ENCODE measurements around the gene MXRA7.

Gene MXRA7

DNA sequence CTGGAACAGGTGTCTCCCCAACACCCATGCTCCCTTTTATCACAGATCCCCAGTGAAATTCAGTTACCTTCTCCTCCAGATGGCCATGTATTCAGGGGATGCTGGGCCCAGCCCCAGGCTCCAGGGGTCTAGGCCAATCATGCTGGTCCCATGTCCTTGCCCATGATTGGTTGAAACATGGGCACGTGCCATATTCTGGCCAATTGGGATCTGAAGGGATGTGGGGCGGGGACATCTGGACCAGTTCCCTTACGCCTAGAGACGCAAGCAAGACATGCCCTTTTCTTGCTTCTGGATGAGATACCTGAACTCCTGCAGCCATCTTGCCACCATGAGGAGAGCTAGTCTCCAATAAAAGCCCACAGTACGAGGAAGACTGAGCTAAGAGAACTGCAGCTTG lies 36.2 kb downstream of the MXRA7 start:
- DNase-seq = no peak

DNA sequence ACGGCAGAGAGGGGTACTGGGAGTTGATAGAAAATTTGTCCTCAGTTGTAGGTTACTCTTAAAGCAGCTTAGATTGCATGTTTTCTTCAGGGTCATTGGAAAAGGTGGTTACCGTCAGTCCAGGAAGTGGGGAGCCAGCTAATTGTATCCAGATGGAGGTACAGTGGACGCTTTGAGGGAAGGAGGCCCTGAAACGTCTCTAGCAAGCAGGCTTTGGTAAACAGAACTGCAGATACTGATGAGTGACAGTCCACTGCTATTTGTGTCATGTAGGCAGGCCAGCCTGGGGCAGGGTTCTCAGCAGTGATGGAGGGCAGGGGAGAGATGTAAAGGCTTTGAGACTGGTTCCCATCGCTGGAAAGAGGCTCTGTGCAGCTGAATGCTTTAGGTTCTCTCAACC lies 37.0 kb downstream of the MXRA7 start:
- DNase-seq = no peak

DNA sequence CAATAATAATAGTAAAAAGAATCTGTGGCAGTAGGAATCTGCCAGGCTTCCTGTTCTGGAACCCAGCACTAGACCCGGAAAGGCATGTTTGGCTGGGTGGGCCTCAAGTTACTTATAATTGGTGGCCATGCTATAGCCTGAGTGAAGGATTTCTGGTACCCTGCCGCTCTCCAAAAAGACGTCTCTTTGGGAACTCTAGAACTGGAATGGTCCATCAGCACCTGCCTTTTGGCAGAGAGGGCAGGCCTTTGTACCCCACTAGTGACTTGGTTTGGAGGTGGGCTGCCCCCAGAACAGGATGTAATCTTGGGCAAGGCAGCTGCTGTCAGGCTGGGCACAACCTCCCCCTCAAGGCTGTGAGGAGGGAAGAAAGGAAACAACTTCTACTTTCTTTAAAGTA lies 37.9 kb downstream of the MXRA7 start:
- no peak for DNase-seq

DNA sequence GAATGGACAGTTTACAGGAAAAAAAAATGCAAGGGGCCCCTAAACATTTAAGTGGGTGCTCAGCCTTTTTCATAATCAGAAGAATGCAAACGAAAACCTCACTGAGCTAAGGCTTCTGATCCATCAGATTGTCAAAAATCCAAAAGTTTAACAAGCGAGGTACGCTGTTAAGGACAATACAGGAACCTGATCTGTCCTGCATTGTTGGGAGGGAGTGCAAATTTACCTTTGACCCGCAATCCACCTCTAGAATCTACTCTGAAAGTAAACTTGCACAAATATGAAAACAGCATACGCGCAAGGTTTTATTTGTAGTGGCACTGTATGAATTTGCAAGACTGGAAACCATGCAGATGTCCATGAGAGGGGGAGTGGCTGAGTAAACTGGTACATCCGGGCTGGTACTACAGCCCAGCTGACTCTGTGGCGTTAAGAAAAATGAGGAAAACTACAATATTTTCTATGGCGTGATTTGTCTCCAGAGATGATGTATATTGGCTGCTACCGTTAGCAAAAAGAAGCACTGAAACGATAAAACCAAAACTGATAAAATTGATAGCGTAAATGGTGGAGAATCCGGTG lies 38.4 kb downstream of the MXRA7 start:
- DNase-seq = no peak

DNA sequence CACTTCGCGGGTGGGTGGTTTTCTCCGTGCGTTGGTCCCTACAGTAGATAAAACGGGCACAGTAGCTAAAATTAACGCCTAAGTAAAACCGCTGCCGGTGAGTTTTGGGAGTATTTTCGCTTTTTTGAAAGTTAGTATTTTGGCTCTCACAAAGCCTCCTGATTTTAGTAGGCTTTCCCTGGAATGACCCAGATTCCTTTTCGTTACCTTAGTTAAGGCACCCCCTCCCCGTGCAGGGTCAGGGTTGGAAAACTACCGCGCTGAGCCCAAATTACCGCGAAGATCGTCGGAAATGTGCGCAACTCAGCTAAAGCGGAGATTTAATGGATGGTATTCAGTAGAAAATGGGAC lies 38.9 kb downstream of the MXRA7 start:
- no peak for DNase-seq

DNA sequence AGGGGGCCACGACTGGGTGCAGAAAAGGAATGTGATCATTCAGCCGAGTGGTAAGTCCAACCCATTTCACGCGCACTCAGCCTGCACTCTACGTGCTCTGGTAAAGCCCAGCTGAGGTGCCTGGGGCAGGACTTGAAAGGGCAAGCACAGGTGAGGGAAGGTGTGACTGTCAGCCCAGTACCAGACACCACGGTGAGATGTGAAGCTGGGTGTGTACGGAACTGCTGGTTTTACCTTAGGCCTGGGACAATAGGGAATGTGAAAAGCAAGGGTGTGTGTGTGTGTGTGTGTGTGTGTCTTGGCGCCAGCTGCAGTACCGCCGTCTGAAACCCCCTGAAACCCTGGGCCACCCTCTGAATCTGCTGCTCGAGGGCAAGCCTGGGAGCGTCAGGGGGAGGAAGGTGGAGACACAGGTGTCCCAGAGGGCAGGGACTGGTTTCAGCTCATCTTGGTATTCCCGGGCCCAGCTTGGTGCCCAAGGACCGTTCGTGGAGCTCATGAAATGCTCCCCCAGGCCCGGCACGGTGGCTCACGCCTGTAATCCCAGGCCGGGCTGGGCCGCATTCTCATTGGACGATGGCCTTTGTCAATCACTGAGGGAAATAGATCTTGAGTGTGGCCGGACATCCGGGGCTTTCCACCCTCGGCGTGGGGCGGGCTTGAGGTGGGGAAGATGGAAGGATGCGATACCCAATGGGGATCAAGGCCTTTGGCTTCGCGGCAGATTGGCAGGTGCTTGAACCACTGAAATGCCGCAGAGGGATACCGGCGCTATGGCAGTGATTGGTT lies 39.4 kb downstream of the MXRA7 start:
- peak; percentile 99 for DNase-seq

GRCh38 chr17:76670718-76671122 lies 40.0 kb downstream of the MXRA7 start:
- DNase-seq = no peak

GRCh38 chr17:76670020-76670717 lies 40.6 kb downstream of the MXRA7 start:
- no peak for DNase-seq

- no peak for DNase-seq
Observed at GRCh38 chr17:76667786-76668453, 42.8 kb downstream of the MXRA7 start.

DNA sequence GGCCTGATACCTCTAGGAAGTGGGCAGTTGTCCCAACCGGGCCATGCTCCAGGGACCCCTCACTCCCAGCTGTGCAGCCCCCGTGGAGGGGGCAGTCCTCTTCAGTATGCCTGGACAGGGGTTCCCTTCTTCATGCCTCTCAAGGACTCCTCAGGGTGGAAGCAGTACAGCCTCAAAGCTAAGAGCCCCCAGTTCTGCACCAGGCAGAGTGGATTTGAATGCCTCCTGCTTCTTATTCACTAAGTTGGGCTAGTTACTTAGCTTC lies 43.3 kb downstream of the MXRA7 start:
- no peak for DNase-seq

GRCh38 chr17:76660656-76661042 lies 50.1 kb downstream of the MXRA7 start:
- no peak for DNase-seq

- DNase-seq = no peak
Observed at GRCh38 chr17:76659928-76660655, 50.7 kb downstream of the MXRA7 start.

- no peak for DNase-seq
Observed at GRCh38 chr17:76658242-76658662, 52.5 kb downstream of the MXRA7 start.

GRCh38 chr17:76657505-76658241 lies 53.1 kb downstream of the MXRA7 start:
- no peak for DNase-seq

DNA sequence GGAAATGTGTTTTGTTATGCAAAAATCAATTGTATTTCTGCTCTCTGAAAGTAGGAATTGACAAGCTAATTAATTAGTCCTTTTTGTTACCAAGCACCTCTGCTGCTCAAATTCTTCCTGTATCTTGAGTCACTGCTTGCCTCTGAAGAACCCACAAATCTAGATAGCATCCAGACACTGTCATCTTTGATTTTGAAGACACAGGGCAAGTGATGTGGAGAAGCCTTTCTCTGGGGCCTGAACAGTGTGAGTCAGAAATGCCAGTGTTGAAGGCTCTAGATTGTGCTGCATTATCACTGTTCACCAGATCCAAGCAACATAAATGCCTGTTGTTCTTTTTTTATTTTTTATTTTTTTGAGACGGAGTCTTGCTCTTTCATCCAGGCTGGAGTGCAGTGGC lies 56.4 kb downstream of the MXRA7 start:
- no peak for DNase-seq

- no peak for DNase-seq
Observed at GRCh38 chr17:76650504-76650903, 60.3 kb downstream of the MXRA7 start.

DNA sequence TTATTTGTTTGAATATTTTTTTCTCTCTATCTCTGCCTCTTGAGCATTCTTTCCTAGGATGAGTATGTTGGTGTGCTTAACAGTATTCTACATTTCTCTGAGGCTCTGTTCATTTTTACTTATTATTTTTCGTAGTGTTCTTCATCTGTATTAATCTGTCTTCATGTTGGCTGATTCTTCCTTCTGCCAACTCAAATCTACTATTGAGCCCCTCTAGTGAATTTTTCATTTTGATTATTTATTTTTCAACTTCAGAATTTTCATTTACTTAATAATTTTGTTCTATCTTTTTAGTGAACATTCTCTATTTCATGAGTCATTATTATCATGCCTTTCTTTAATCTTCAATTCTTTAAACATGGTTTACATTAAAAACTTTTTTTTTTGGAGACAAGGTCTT lies 64.1 kb downstream of the MXRA7 start:
- DNase-seq = no peak

- no peak for DNase-seq
Observed at GRCh38 chr17:76645481-76645880, 65.3 kb downstream of the MXRA7 start.

DNA sequence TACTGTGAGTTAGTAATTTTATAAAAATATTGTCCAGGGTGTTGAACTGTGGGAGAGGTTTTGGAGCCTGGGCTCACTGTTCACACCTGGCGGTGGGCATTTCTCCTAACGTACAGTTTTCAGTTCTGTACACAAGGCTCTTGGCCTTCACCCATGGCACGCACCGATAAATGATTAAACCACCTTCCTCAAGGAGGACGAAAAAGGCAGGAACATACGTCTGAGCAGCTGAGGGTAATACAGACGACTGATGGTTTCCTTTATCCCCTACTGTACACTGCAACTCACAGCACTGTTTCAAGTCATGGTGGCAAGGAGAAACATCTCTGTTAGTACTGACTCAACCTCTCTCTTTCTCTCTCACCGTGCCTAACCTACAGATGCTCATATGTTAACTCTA lies 65.8 kb downstream of the MXRA7 start:
- DNase-seq = no peak

- DNase-seq = no peak
Observed at GRCh38 chr17:76643553-76644148, 67.1 kb downstream of the MXRA7 start, which contains the start of gene ST6GALNAC1. Gene ST6GALNAC1 (minus strand): TSS chr17:76643757. CDS start chr17:76643638, 119 bp downstream.

DNA sequence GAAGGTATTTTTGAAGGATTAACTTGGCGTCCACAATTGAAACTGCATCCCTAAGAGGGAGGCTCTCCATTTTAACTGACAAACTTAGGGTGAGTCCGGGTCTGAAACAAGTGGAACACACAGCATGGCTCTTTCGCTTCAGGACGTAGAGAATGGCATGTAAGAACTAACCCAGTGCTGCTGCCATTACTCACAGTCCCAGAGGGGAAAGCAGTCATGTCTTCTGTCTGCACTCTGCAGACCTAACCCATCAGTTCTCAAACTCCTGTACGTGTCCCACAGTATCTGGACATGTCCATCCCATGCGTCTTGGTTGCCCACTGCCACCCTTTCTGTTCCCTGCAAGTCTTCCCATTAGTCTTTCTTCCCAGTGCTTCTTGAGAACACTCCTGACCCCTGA lies 67.8 kb downstream of the MXRA7 start:
- no peak for DNase-seq

- DNase-seq = no peak
Observed at GRCh38 chr17:76642032-76642561, 68.7 kb downstream of the MXRA7 start.

All from NK-92 treated with Interleukin-12 subunit alpha and Interleukin-12 subunit beta, amount 100 ng/mL, for 24 hours (cell line).